ENCODE results near the gene FBXO28. TPM values are rescaled to one million over a fixed set of nuclear protein-coding genes. Genes with fewer than 3 reads are reported as not detected.

Gene FBXO28, protein sequence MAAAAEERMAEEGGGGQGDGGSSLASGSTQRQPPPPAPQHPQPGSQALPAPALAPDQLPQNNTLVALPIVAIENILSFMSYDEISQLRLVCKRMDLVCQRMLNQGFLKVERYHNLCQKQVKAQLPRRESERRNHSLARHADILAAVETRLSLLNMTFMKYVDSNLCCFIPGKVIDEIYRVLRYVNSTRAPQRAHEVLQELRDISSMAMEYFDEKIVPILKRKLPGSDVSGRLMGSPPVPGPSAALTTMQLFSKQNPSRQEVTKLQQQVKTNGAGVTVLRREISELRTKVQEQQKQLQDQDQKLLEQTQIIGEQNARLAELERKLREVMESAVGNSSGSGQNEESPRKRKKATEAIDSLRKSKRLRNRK
- total RNA-seq: 10 to 100 TPM in 3 of 5 donors, 1 to 10 TPM in 2; 4.6 to 44.2 (median 13.5) TPM
- polyA plus RNA-seq: 1 to 10 TPM; 6.9 to 9.8 (median 7.6) TPM
- long read RNA-seq, donor 1, full-length matches to known transcripts: 4 of 4 reads
- long read RNA-seq, donor 1, partial matches to known transcripts: 0 of 4 reads
- long read RNA-seq, donor 1, other reads (novel, unspliced or antisense): 0 of 4 reads
- long read RNA-seq, donor 2, full-length matches to known transcripts: 3 of 3 reads
- long read RNA-seq, donor 2, partial matches to known transcripts: 0 of 3 reads
- long read RNA-seq, donor 2, other reads (novel, unspliced or antisense): 0 of 3 reads
- long read RNA-seq, donor 3, partial matches to known transcripts: 0 of 2 reads
- long read RNA-seq, donor 3, other reads (novel, unspliced or antisense): 0 of 2 reads
- long read RNA-seq, donor 4: 0 reads
- long read RNA-seq, donor 5, full-length matches to known transcripts: 7 of 7 reads
- long read RNA-seq, donor 5, partial matches to known transcripts: 0 of 7 reads
- long read RNA-seq, donor 5, other reads (novel, unspliced or antisense): 0 of 7 reads
- long read RNA-seq, donor 6: 0 reads
- long read RNA-seq, donor 7, full-length matches to known transcripts: 9 of 9 reads
- long read RNA-seq, donor 7, partial matches to known transcripts: 0 of 9 reads
- long read RNA-seq, donor 7, other reads (novel, unspliced or antisense): 0 of 9 reads
- long read RNA-seq, donor 8, full-length matches to known transcripts: 8 of 8 reads
- long read RNA-seq, donor 8, partial matches to known transcripts: 0 of 8 reads
- long read RNA-seq, donor 8, other reads (novel, unspliced or antisense): 0 of 8 reads
- long read RNA-seq, donor 9, full-length matches to known transcripts: 2 of 2 reads
- long read RNA-seq, donor 9, partial matches to known transcripts: 0 of 2 reads
- long read RNA-seq, donor 9, other reads (novel, unspliced or antisense): 0 of 2 reads
- long read RNA-seq, donor 10, full-length matches to known transcripts: 3 of 3 reads
- long read RNA-seq, donor 10, partial matches to known transcripts: 0 of 3 reads
- long read RNA-seq, donor 10, other reads (novel, unspliced or antisense): 0 of 3 reads

DNA sequence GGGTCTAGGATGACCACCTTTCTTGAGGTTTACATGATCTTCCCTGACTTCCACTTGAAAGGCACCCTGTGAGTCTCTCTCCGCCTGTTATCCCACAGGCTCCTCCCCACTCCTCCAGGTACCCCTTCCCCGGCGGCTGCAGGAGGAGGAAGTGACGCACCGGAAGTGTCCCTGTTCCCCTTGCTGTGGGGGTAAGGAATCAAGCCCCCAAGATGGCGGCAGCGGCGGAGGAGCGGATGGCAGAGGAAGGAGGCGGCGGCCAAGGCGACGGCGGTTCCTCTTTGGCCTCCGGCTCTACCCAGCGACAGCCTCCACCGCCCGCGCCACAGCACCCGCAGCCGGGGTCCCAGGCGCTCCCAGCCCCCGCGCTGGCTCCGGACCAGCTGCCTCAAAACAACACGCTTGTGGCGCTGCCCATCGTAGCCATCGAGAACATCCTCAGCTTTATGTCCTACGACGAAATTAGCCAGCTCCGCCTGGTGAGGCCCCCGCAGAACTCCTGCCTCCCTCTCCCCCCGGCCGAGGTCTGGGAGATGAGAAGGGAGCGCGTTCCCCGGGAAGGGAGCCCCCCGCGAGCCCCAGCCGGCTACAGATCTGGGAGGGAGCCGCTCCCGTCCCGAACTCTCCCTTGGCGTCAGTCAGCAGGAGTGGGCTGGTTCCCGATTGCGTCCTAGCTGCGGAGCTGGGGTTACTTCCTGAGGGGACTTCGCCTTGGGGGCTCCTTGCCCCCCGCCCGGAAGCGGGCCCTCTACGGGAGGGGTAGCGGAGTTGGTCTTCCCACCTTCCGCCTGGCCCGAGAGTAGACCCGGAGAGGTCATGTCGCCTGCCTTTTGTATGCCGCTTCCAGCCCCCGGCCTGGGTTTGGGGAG lies at the start of gene FBXO28:
Gene FBXO28 (plus strand): TSS at position 194 of the 869 bp plus-strand sequence. CDS start 19 bp downstream, at position 213.
- Histone ChIP-seq H3K4me1 (peaks cover 15 to 37% (median 29%) of the 10 kb centered on the region in 4 donors), H3K27ac (peak within 1 kb of the TSS; percentile 81 to 96 (median 91)), H3K9me3 (no peaks in the 10 kb centered on the region), H3K36me3 (peaks cover 0 to 6% (median 0%) of the 10 kb centered on the region in 4 donors), H3K27me3 (peaks cover 0 to 5% (median 0%) of the 10 kb centered on the region in 3 donors), H3K4me3 (peak within 1 kb of the TSS; percentile 68 to 96 (median 86))
- 0 to 1% (median 1%) methylated on average over 24 to 60 of the region's 60 CpGs for WGBS, 5 donors
- peak; percentile 97 to 98 for DNase-seq
- intact Hi-C loops (cut with DNase I; ENCODE audit: low total_unique reads): loop anchor here (5.0 to 10.0 kb wide), 2 partner anchors 218 to 341 kb away; partner anchors contain the start of gene NVL
- TF ChIP-seq POLR2A (IDR thresholded peaks at IDR 0.05): peak in 1 of 4 donors; percentile 38
- peak; percentile 70 to 98 (median 94) for TF ChIP-seq POLR2AphosphoS5 (IDR thresholded peaks at IDR 0.05)
- TF ChIP-seq CTCF (IDR thresholded peaks at IDR 0.05): no peak
- TF ChIP-seq EP300 (IDR thresholded peaks at IDR 0.05): no peak

DNA sequence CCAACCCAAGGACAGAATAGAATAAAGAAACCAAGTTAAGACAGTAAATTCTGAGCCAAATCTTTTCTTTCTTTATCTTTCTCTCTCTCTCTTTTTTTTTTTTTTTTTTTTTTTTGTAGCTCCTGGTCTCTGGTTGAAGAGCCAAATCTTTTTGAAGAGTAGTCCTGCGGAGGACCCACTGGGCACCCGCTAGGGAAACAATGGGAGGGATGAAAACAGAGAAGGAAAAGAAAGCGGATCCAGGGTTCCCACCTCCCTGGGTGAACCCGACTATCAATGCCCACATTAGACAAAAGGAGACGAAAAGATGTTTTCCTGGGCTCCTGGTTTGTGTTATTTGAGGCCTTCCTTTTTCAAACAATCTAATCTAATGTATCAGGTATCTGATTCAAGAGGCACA lies 49.8 kb upstream of the FBXO28 start:
- Histone ChIP-seq H3K4me3 (no peak overlapping the region), H3K4me1 (peaks cover 0 to 20% (median 0%) of the 10 kb centered on the region in 4 donors), H3K9me3 (peaks cover 0 to 6% (median 0%) of the 10 kb centered on the region in 4 donors), H3K27me3 (no peaks in the 10 kb centered on the region), H3K27ac (no peak overlapping the region), H3K36me3 (no peaks in the 10 kb centered on the region)
- WGBS, 5 donors: 69 to 74% (median 71%) methylated on average over 5 of the region's 5 CpGs
- no peak for DNase-seq
- TF ChIP-seq POLR2AphosphoS5 (IDR thresholded peaks at IDR 0.05) (no peak), EP300 (IDR thresholded peaks at IDR 0.05) (no peak), CTCF (IDR thresholded peaks at IDR 0.05) (no peak), POLR2A (IDR thresholded peaks at IDR 0.05) (no peak)
- intact Hi-C loops (cut with DNase I; ENCODE audit: low total_unique reads): no loop called here

DNA sequence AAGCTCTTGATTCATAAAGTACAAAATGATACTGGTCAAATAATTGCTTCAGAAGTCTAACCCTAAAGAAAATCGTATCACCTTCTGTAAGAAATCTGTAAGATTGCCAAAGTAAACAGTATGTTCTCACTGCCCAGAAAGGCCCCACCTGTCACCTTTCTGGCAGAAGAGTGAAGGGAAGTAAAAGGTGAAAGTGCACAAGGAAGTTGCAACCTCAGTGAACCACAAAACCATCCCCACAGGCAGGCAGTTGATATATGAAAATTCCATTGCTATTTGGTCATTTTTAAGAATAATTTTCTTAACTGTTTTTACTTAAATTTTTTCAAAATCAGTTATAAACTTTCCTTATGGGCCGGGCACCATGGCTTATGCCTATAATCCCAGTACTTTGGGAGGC lies 48.5 kb upstream of the FBXO28 start:
- WGBS, 5 donors: 35 to 41% (median 38%) methylated on average over 2 of the region's 2 CpGs
- Histone ChIP-seq H3K27me3 (no peaks in the 10 kb centered on the region), H3K4me1 (peaks cover 0 to 20% (median 0%) of the 10 kb centered on the region in 4 donors), H3K4me3 (no peak overlapping the region), H3K9me3 (no peaks in the 10 kb centered on the region), H3K36me3 (no peaks in the 10 kb centered on the region), H3K27ac (peak overlapping the region in 2 of 5 donors; percentile 51 to 64)
- peak; percentile 50 to 71 for DNase-seq
- intact Hi-C loops (cut with DNase I; ENCODE audit: low total_unique reads): no loop called here
- TF ChIP-seq POLR2A (IDR thresholded peaks at IDR 0.05) (no peak), EP300 (IDR thresholded peaks at IDR 0.05) (no peak), CTCF (IDR thresholded peaks at IDR 0.05) (no peak), POLR2AphosphoS5 (IDR thresholded peaks at IDR 0.05) (peak in 2 of 3 donors; percentile 27 to 75)

All from stomach (tissue), 19 donors.